ENCODE results near the gene PARD6B. TPM values are rescaled to one million over a fixed set of nuclear protein-coding genes. Genes with fewer than 3 reads are reported as not detected.
A peak's percentile ranks its signal among the peaks of the same experiment; 100 is the strongest.

The PARD6B gene
- total RNA-seq, 1 experiment from 2014 or later = 153 TPM

GRCh38 chr20:50717974-50718761, 13.2 kb upstream of the PARD6B start:
- H3K4me3 ChIP-seq (ENCODE audit: low read depth, low read length) = no peak overlapping the region
- TF ChIP-seq CTCF (IDR thresholded peaks at IDR 0.05; ENCODE audit: insufficient read depth in 1 of 2, low read depth in 1 of 2, low read length in 1 of 2, severe bottlenecking in 1 of 2, unreplicated experiment in 1 of 2) = peak in 1 of 2 experiments; percentile 61
- no peaks in the 10 kb centered on the region for H3K27me3 ChIP-seq (replicated peaks; ENCODE audit: control insufficient read depth, insufficient read depth, low read length)
- BruUV-seq (replicated peaks) = no TSS peak
- Mint-ChIP-seq H3K27me3 (ENCODE audit: insufficient read depth, unreplicated experiment) (no peaks in the 10 kb centered on the region), H3K27ac (ENCODE audit: unreplicated experiment) (peak overlapping the region; percentile 3), H3K9me3 (ENCODE audit: unreplicated experiment) (no peaks in the 10 kb centered on the region), H3K36me3 (ENCODE audit: insufficient read depth, unreplicated experiment) (no peaks in the 10 kb centered on the region), H3K4me1 (ENCODE audit: low read depth, unreplicated experiment) (peaks cover 42% of the 10 kb centered on the region), H3K4me3 (ENCODE audit: unreplicated experiment) (no peak overlapping the region)
- ChIA-PET POLR2A (no interaction called here), CTCF (interaction anchor here (0.6 to 2.6 kb wide), 10 partner anchors 10 to 130 kb away, joined by 3 to 40 read pairs (median 3); no protein-coding TSS in a partner anchor)
- no peaks in the 10 kb centered on the region for H3K9me3 ChIP-seq
- peaks cover 41% of the 10 kb centered on the region for H3K4me1 ChIP-seq
- intact Hi-C loops (cut with micrococcal nuclease; ENCODE audit: unreplicated experiment) = no loop called here
- DNase-seq = no peak
- H3K36me3 ChIP-seq (ENCODE audit: control insufficient read depth, insufficient read depth, low read length) = no peaks in the 10 kb centered on the region

DNA sequence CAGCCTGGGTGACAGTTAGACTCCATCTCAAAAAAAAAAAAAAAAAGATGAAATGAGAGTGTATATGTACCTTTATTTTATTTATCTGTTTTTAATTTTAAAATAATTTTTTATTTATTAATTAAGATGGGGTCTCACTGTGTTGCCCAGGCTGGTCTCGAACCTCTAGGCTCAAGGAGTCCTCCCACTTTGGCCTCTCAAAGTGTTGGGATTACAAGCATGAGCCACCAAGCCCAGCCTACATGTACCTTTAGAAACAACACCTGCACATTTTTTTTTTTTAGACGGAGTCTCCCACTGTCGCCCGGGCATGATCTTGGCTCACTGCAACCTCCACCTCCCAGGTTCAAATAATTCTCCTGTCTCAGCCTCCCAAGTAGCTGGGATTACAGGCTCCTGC, 12.1 kb upstream of the PARD6B start:
- intact Hi-C loops (cut with micrococcal nuclease; ENCODE audit: unreplicated experiment) = no loop called here
- POLR2A ChIA-PET = no interaction called here
- Mint-ChIP-seq H3K4me1 (ENCODE audit: low read depth, unreplicated experiment) (peaks cover 33% of the 10 kb centered on the region), H3K27ac (ENCODE audit: unreplicated experiment) (no peak overlapping the region), H3K9me3 (ENCODE audit: unreplicated experiment) (no peaks in the 10 kb centered on the region), H3K36me3 (ENCODE audit: insufficient read depth, unreplicated experiment) (no peaks in the 10 kb centered on the region), H3K27me3 (ENCODE audit: insufficient read depth, unreplicated experiment) (no peaks in the 10 kb centered on the region), H3K4me3 (ENCODE audit: unreplicated experiment) (no peak overlapping the region)
- CTCF ChIA-PET = interaction anchor here (0.6 to 2.4 kb wide), 2 partner anchors 67 to 93 kb away, joined by 4 to 11 read pairs; no protein-coding TSS in a partner anchor
- H3K4me1 ChIP-seq = peaks cover 36% of the 10 kb centered on the region
- no peaks in the 10 kb centered on the region for H3K27me3 ChIP-seq (replicated peaks; ENCODE audit: control insufficient read depth, insufficient read depth, low read length)
- DNase-seq = no peak
- no peaks in the 10 kb centered on the region for H3K36me3 ChIP-seq (ENCODE audit: control insufficient read depth, insufficient read depth, low read length)
- no peaks in the 10 kb centered on the region for H3K9me3 ChIP-seq
- H3K4me3 ChIP-seq (ENCODE audit: low read depth, low read length) = no peak overlapping the region
- no peak for TF ChIP-seq CTCF (IDR thresholded peaks at IDR 0.05; ENCODE audit: insufficient read depth in 1 of 2, low read depth in 1 of 2, low read length in 1 of 2, severe bottlenecking in 1 of 2, unreplicated experiment in 1 of 2)
- no TSS peak for BruUV-seq (replicated peaks)

- BruUV-seq (replicated peaks) = no TSS peak
- H3K27ac Mint-ChIP-seq (ENCODE audit: unreplicated experiment) = no peak overlapping the region
- H3K4me1 Mint-ChIP-seq (ENCODE audit: low read depth, unreplicated experiment) = peaks cover 33% of the 10 kb centered on the region
- H3K36me3 Mint-ChIP-seq (ENCODE audit: insufficient read depth, unreplicated experiment) = no peaks in the 10 kb centered on the region
- DNase-seq = no peak
- H3K4me3 Mint-ChIP-seq (ENCODE audit: unreplicated experiment) = no peak overlapping the region
- no peak for TF ChIP-seq CTCF (IDR thresholded peaks at IDR 0.05; ENCODE audit: insufficient read depth in 1 of 2, low read depth in 1 of 2, low read length in 1 of 2, severe bottlenecking in 1 of 2, unreplicated experiment in 1 of 2)
- Histone ChIP-seq H3K9me3 (no peaks in the 10 kb centered on the region), H3K36me3 (ENCODE audit: control insufficient read depth, insufficient read depth, low read length) (no peaks in the 10 kb centered on the region), H3K4me1 (peaks cover 36% of the 10 kb centered on the region), H3K27me3 (replicated peaks; ENCODE audit: control insufficient read depth, insufficient read depth, low read length) (no peaks in the 10 kb centered on the region), H3K4me3 (ENCODE audit: low read depth, low read length) (no peak overlapping the region)
- no peaks in the 10 kb centered on the region for H3K27me3 Mint-ChIP-seq (ENCODE audit: insufficient read depth, unreplicated experiment)
- H3K9me3 Mint-ChIP-seq (ENCODE audit: unreplicated experiment) = no peaks in the 10 kb centered on the region
- intact Hi-C loops (cut with micrococcal nuclease; ENCODE audit: unreplicated experiment) = no loop called here
- CTCF ChIA-PET = no interaction called here
- POLR2A ChIA-PET = no interaction called here
These were observed 11.4 kb upstream of the PARD6B start for GRCh38 chr20:50720026-50720425.
